ENCODE results near the gene KCNAB1.

GRCh38 chr3:156418428-156418827 lies 298.1 kb downstream of the KCNAB1 start:
- TF ChIP-seq CTCF (IDR thresholded peaks at IDR 0.05; ENCODE audit: poor library complexity) (no peak), EZH2 (IDR thresholded peaks at IDR 0.05; ENCODE audit: borderline replicate concordance) (no peak)

All from hepatocyte (in vitro differentiated cells).